PFSK-1 (cell line): Measurements from ENCODE around the gene DGKK.

ENCODE experiments used
- POLR2AphosphoS5 ChIP-seq: IDR thresholded peaks from 2 replicates; pipeline ENCODE4 v1.6.1; 2012; ENCODE audit warnings: low read depth, mild to moderate bottlenecking, control low read depth, low read length, moderate library complexity
- SIN3A ChIP-seq: IDR thresholded peaks from 2 replicates; pipeline ENCODE4 v1.6.1; 2012; ENCODE audit warnings: mild to moderate bottlenecking, low read length, moderate library complexity, borderline replicate concordance; ENCODE audit not compliant: insufficient read depth
- TAF1 ChIP-seq: IDR thresholded peaks from 2 replicates; pipeline ENCODE4 v1.6.1; 2012; ENCODE audit warnings: low read length, control low read depth, borderline replicate concordance; ENCODE audit not compliant: insufficient read depth

DNA sequence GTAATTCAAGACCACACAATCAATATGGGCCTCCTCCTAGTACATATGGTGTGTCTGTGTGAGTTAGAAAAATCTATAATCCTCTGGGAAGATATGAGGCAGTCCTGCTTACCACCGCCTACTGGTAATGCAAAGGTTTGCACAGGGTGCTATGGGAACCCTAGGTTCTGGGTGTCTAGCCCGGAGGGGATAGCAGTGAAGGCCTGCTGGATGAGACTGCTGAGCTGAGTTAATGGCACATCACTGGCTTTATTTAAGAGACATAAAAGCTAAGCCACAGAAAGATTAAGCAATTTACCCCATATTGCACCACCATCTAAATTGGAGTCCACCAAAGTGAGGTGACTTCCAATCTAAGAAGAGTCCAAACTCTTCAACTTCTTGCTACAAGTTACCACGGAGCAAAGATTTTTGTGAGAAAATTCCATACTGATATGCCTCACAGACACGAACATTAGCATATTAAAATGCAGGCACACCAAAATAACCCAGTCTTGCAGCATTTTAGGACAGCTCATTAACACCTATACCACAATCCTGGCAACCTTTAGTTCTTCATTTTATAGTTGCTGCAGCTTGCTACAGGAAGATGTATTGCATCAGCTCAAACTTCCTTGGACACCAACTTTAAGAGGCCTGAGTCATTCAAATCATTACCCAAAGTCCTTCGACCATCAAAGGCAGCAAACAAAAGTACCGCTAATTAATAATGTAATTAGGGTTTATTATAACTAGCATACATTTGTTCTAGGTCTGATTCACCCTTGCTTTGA lies 13.7 kb downstream of the DGKK start:
- TF ChIP-seq TAF1 (no peak), POLR2AphosphoS5 (no peak), SIN3A (no peak)
